AG04450 (cell line): ENCODE data around the gene PDE2A. TPM values are rescaled to one million over a fixed set of nuclear protein-coding genes. Genes with fewer than 3 reads are reported as not detected.

ENCODE experiments used
- CTCF ChIA-PET: fragments of 300-600, 350-600 bp; formaldehyde crosslinking; extraction: SDS; loops from one replicate; lab custom pipeline; 2022; ENCODE audit warnings: antibody characterized with exemption, inconsistent platforms; lab: Charles Lee
- POLR2A ChIA-PET: fragments of 350-600 bp; formaldehyde crosslinking; extraction: SDS; loops from one replicate; lab custom pipeline; 2021; ENCODE audit warnings: antibody characterized with exemption, inconsistent platforms; lab: Yijun Ruan, JAX
- DNase-seq: peaks from one replicate; pipeline ENCODE4 v3.0.0-alpha.2; 2011; ENCODE audit warnings: low read depth, low spot score
- H3K27ac ChIP-seq: one replicate; pipeline ENCODE4 v1.5.1; 2012; ENCODE audit warnings: low read depth, low read length, control low read depth
- H3K27me3 ChIP-seq: one replicate; pipeline ENCODE4 v1.6.0; 2012; ENCODE audit warnings: low read length; ENCODE audit not compliant: control insufficient read depth, insufficient read depth
- H3K4me3 ChIP-seq: 2 replicates; pipeline ENCODE4 v1.5.1; 2011; ENCODE audit warnings: mild to moderate bottlenecking, low read depth, low read length, control low read depth
- H3K9me3 ChIP-seq: 2 replicates; pipeline ENCODE4 v1.5.1; 2012; ENCODE audit warnings: low read length; ENCODE audit not compliant: control insufficient read depth, insufficient read depth
- polyA plus RNA-seq: library from polyadenylated mRNA; depleted of rRNA; stranded (reverse); fragments of >200 nt; gene quantifications from 2 replicates; pipeline ENCODE4 v1.2.3, GENCODE V29; 2011
- TF ChIP-seq, protein P1 (sequence below): IDR thresholded peaks from 2 replicates; pipeline ENCODE4 v1.5.1; 2011; ENCODE audit warnings: low read depth, low read length, control low read depth, inconsistent platforms

PDE2A gene
- polyA plus RNA-seq, 1 experiment = 0.02 TPM

DNA sequence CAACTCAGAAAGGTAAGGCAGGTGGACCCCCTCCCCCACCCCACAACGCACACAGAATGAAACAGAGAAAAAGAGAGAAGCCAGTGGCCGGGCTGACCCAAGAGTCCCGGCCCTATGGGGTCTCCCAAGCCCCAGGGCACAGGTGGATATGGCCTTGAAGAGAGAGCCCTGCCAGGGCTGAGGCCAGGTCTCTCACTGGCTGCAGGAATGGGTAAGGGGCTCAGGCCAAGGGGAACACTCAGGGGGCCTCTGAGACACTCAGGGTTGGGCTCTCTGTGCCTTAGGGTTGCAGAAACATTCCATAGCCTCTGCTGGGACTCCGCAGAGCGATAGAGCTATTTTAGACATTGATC is 98.0 kb downstream of the PDE2A start:
- H3K4me3 ChIP-seq = no peak overlapping the region
- DNase-seq = no peak
- TF ChIP-seq, protein P1, sequence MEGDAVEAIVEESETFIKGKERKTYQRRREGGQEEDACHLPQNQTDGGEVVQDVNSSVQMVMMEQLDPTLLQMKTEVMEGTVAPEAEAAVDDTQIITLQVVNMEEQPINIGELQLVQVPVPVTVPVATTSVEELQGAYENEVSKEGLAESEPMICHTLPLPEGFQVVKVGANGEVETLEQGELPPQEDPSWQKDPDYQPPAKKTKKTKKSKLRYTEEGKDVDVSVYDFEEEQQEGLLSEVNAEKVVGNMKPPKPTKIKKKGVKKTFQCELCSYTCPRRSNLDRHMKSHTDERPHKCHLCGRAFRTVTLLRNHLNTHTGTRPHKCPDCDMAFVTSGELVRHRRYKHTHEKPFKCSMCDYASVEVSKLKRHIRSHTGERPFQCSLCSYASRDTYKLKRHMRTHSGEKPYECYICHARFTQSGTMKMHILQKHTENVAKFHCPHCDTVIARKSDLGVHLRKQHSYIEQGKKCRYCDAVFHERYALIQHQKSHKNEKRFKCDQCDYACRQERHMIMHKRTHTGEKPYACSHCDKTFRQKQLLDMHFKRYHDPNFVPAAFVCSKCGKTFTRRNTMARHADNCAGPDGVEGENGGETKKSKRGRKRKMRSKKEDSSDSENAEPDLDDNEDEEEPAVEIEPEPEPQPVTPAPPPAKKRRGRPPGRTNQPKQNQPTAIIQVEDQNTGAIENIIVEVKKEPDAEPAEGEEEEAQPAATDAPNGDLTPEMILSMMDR = no peak
- no peak overlapping the region for H3K27ac ChIP-seq
- no peaks in the 10 kb centered on the region for H3K9me3 ChIP-seq
- ChIA-PET POLR2A (no interaction called here), CTCF (interaction anchor here (2.0 kb wide), 1 partner anchor 105 kb away, joined by 12 read pairs; no protein-coding TSS in a partner anchor)
- peaks cover 14% of the 10 kb centered on the region for H3K27me3 ChIP-seq

DNA sequence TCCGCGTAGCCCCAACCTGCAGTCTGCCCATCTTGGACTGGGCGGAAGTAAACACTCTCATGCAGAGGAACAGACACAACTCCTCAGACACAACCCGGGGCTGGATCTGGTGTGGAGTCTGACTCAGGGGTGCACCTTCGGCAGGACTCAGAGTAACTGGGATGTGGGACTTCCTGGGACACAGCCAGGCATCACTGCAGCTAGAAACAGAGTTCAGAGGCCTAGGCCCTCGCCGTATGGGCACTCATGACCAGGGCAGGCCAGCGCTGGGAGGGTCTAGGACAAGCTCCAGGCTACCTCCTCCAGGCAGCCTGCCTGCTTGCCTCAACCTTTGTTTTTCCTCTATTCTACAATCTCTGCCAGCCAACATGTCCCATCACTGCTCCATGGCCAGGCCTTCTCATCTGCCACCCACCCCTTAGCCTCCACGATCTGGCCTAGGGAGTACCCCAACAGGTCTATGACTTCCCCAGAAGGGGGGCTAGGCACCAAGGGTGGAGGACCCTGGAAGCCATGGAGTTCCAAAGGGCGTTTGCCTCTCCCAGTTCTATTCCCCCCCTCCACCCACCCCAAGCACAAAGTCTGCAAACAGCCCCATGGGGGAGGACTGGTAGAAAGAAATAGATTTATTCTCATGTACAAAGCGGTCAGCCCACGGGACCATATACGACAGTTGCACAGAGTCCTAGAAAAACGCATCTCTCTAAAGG is 98.5 kb downstream of the PDE2A start:
- ChIA-PET POLR2A (no interaction called here), CTCF (interaction anchor here (2.0 kb wide), 1 partner anchor 104 kb away, joined by 12 read pairs; no protein-coding TSS in a partner anchor)
- Histone ChIP-seq H3K27ac (no peak overlapping the region), H3K4me3 (no peak overlapping the region), H3K9me3 (no peaks in the 10 kb centered on the region), H3K27me3 (peaks cover 13% of the 10 kb centered on the region)
- TF ChIP-seq, protein P1 = no peak
- no peak for DNase-seq

DNA sequence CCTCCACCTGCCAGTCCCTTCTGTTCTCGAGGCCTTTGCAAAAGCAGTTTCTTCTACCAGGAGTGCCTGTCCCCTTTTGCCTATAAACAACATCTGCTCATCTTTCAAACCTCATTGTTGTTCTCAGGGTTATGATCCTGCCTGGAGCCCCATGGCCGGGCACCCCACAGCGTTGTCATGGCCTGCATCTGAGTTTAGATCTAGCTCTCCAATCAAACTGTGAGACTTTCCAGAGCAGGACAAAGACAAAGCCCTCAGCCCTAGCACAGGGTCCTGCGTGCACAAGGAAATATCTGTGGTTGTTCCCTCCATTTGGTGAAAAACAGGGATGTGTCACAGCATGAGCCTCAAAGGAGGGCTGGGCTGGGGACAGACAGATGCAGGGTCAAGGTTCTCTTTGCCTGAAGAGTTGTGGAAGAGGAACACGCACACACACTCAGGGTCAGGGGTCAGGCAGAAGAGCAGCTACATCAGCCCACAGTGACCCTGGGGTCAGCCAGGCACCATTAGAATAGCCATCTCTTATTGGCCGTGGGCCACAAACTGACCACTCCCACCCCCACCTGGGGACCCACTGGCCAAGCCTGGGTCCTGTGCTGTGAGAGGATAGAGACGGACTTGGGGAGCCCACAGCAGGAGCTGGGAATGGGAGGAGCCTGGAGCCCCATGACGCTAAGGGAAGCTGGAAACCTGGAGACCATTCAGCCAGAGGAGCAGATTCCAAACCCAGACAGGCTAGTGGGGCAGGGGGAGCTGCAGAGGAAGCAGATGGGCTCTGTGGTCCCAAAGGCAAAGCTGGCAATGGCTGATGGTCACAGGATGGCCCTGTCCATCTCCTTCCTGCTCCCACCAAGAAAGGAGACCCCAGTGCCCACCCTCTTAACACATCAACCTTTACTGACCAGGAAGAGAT is 99.4 kb downstream of the PDE2A start:
- no peaks in the 10 kb centered on the region for H3K9me3 ChIP-seq
- H3K27ac ChIP-seq = no peak overlapping the region
- CTCF ChIA-PET = interaction anchor here (1.5 to 2.5 kb wide), 3 partner anchors 11 to 104 kb away, joined by 10 to 26 read pairs (median 12); no protein-coding TSS in a partner anchor
- no peak overlapping the region for H3K4me3 ChIP-seq
- TF ChIP-seq, protein P1 = no peak
- H3K27me3 ChIP-seq = peaks cover 10% of the 10 kb centered on the region
- DNase-seq = no peak
- POLR2A ChIA-PET = no interaction called here

DNA sequence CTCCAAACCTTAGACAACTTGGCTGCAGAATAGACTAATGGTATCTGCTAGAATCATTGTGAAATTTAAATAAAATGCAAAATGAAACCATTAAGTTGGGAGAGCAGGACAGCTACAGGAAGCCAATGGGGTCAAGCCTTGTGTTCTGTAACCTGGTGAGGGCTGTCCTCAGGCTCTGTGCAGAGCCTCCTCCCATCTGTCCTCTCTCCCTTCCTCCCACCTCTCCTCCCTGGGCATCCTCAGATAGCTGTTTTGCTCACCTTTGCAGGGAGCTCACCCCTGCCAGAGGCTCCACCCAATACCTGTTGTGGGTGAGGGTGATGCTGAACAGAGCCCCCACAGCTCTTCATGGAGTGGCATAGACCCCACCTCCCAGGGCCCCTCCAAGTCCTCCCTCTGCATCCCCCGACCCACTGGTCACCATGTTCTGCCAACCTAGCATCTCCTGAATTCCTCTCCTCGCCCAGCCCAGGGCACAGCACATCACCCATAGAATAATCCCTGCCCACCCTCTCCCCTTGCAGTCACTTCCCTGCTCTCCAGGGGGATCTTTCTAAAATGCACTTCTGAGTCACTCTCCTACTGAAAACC is 100.3 kb downstream of the PDE2A start:
- TF ChIP-seq, protein P1 = no peak
- Histone ChIP-seq H3K27me3 (peaks cover 6% of the 10 kb centered on the region), H3K27ac (no peak overlapping the region), H3K4me3 (no peak overlapping the region), H3K9me3 (no peaks in the 10 kb centered on the region)
- ChIA-PET CTCF (interaction anchor here (0.6 to 2.5 kb wide), 10 partner anchors 11 to 243 kb away, joined by 3 to 26 read pairs (median 4); no protein-coding TSS in a partner anchor), POLR2A (interaction anchor here (0.9 kb wide), 1 partner anchor 68 kb away, joined by 4 read pairs; no protein-coding TSS in a partner anchor)
- no peak for DNase-seq
